ENCODE measurements around the gene NAA10. TPM values are rescaled to one million over a fixed set of nuclear protein-coding genes. Genes with fewer than 3 reads are reported as not detected.

NAA10 gene
- total and polyA plus RNA-seq, 2 donors from 2014 or later: 79.3 to 120 TPM

DNA sequence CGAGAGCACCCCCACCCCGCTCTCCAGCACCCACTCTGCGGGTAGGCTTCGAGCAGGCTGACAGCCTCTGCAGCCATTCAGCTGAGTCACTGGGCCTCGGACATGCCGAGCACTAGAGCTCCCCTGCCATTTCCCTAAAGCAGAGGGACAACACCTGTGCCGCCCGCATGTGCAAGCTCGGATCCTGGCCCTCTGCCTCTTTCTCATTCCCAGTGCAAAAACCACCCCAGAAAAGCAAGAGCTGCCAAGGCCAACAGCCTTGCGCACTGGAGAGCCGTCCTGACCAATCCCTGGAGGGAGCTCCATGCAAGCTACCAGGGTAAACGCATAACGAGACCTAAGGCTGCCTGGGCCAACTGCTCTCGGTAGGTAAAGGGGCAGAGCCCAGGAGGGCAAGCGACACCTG is 31.4 kb upstream of the NAA10 start:
- Histone ChIP-seq H3K36me3 (ENCODE audit: control insufficient read depth in 2 of 3, insufficient read depth in 3 of 3, low read length in 3 of 3) (peaks cover 4 to 13% (median 5%) of the 10 kb centered on the region in 3 donors), H3K4me3 (ENCODE audit: low read length in 3 of 3) (no peak overlapping the region), H3K4me1 (ENCODE audit: control insufficient read depth in 2 of 3, insufficient read depth in 2 of 3, low read depth in 1 of 3, low read length in 3 of 3) (peaks cover 0 to 34% (median 19%) of the 10 kb centered on the region in 3 donors), H3K9ac (ENCODE audit: low read length in 3 of 3) (no peak overlapping the region), H3K9me3 (ENCODE audit: control insufficient read depth in 2 of 3, insufficient read depth in 1 of 3, low read length in 3 of 3) (no peaks in the 10 kb centered on the region), H3K27ac (ENCODE audit: low read depth in 2 of 2, low read length in 2 of 2) (no peak overlapping the region), H3K27me3 (ENCODE audit: control insufficient read depth, insufficient read depth, low read length) (no peaks in the 10 kb centered on the region)
- intact Hi-C loops (cut with DNase I): no loop called here
- peak in 1 of 5 donors; percentile 71 for DNase-seq
- FAIRE-seq: no peak
- TF ChIP-seq, protein P1, sequence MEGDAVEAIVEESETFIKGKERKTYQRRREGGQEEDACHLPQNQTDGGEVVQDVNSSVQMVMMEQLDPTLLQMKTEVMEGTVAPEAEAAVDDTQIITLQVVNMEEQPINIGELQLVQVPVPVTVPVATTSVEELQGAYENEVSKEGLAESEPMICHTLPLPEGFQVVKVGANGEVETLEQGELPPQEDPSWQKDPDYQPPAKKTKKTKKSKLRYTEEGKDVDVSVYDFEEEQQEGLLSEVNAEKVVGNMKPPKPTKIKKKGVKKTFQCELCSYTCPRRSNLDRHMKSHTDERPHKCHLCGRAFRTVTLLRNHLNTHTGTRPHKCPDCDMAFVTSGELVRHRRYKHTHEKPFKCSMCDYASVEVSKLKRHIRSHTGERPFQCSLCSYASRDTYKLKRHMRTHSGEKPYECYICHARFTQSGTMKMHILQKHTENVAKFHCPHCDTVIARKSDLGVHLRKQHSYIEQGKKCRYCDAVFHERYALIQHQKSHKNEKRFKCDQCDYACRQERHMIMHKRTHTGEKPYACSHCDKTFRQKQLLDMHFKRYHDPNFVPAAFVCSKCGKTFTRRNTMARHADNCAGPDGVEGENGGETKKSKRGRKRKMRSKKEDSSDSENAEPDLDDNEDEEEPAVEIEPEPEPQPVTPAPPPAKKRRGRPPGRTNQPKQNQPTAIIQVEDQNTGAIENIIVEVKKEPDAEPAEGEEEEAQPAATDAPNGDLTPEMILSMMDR (IDR thresholded peaks at IDR 0.05; ENCODE audit: borderline replicate concordance, extremely low read depth, insufficient read depth): no peak

DNA sequence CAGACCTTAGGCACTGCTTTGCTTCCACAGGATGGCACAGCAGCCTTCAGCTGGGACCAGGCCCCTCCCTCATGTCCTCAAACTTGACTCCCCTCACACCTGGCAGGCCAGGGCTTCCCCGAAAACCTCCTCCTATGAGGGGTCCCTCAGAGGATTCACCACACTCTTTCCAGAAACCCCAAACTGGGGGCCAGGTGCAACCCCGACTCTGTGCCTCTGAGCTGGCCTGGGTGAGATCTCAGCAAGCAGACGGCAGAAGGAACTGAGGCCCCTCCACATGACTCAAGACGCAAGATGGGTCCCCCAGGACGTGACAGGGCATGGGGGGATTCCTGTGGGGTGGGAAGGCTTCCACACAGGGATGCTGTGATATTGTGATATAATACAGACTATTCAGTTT is 30.6 kb upstream of the NAA10 start:
- Histone ChIP-seq H3K9me3 (ENCODE audit: control insufficient read depth in 2 of 3, insufficient read depth in 1 of 3, low read length in 3 of 3) (no peaks in the 10 kb centered on the region), H3K4me3 (ENCODE audit: low read length in 3 of 3) (no peak overlapping the region), H3K9ac (ENCODE audit: low read length in 3 of 3) (no peak overlapping the region), H3K36me3 (ENCODE audit: control insufficient read depth in 2 of 3, insufficient read depth in 3 of 3, low read length in 3 of 3) (peaks cover 4 to 14% (median 10%) of the 10 kb centered on the region in 3 donors), H3K27me3 (ENCODE audit: control insufficient read depth, insufficient read depth, low read length) (no peaks in the 10 kb centered on the region), H3K27ac (ENCODE audit: low read depth in 2 of 2, low read length in 2 of 2) (no peak overlapping the region), H3K4me1 (ENCODE audit: control insufficient read depth in 2 of 3, insufficient read depth in 2 of 3, low read depth in 1 of 3, low read length in 3 of 3) (peaks cover 0 to 34% (median 19%) of the 10 kb centered on the region in 3 donors)
- DNase-seq (no peak), FAIRE-seq (no peak)
- intact Hi-C loops (cut with DNase I): no loop called here
- TF ChIP-seq, protein P1 (IDR thresholded peaks at IDR 0.05; ENCODE audit: borderline replicate concordance, extremely low read depth, insufficient read depth): no peak

DNA sequence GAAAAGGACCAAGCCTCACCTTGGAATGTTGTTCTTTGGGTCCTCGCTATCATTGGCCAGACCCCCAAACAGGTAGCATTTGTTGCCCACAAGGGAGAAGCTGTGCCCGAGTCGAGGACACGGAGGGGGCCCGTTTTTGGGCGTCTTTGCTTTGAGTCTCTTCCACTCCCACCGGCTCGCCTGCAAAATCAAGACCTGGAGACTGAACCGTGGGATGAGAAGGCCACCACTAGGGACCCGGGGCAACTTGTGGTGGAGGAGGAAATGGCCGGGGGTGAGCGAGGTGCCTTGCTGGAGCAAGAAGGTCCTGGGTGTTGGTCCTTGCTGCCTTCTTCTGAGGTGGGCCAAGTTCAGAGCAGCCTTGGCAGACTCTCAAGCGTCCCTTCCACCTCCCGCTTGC is 29.3 kb upstream of the NAA10 start:
- H3K9ac ChIP-seq (ENCODE audit: low read length in 3 of 3): no peak overlapping the region
- no peaks in the 10 kb centered on the region for H3K27me3 ChIP-seq (ENCODE audit: control insufficient read depth, insufficient read depth, low read length)
- H3K36me3 ChIP-seq (ENCODE audit: control insufficient read depth in 2 of 3, insufficient read depth in 3 of 3, low read length in 3 of 3): peaks cover 4 to 22% (median 11%) of the 10 kb centered on the region in 3 donors
- no peaks in the 10 kb centered on the region for H3K9me3 ChIP-seq (ENCODE audit: control insufficient read depth in 2 of 3, insufficient read depth in 1 of 3, low read length in 3 of 3)
- no peak for DNase-seq
- no peak overlapping the region for H3K27ac ChIP-seq (ENCODE audit: low read depth in 2 of 2, low read length in 2 of 2)
- H3K4me1 ChIP-seq (ENCODE audit: control insufficient read depth in 2 of 3, insufficient read depth in 2 of 3, low read depth in 1 of 3, low read length in 3 of 3): peaks cover 0 to 30% (median 19%) of the 10 kb centered on the region in 3 donors
- no peak for FAIRE-seq
- H3K4me3 ChIP-seq (ENCODE audit: low read length in 3 of 3): no peak overlapping the region
- TF ChIP-seq, protein P1 (IDR thresholded peaks at IDR 0.05; ENCODE audit: borderline replicate concordance, extremely low read depth, insufficient read depth): no peak
- intact Hi-C loops (cut with DNase I): no loop called here

DNA sequence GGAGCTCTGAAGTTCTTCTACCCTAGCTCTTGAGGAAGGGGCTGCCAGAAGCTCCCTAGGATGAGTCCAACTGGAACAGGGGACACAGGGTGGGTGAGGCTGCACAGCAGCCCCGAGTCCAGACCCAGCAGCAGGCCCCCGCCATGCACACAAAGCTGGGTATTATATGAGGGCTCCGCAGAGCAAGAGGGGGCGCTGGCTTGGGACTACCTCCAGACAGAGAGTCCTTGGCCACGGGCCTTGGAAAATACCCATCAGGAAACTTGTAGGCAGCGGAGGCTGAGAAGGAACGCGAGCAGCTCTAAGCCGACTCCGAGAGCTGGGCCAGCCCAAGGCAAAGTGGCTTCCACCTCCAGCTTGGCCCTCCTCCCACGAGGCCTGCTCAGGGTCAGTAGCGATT is 28.7 kb upstream of the NAA10 start:
- Histone ChIP-seq H3K27me3 (ENCODE audit: control insufficient read depth, insufficient read depth, low read length) (no peaks in the 10 kb centered on the region), H3K9ac (ENCODE audit: low read length in 3 of 3) (no peak overlapping the region), H3K4me3 (ENCODE audit: low read length in 3 of 3) (no peak overlapping the region), H3K9me3 (ENCODE audit: control insufficient read depth in 2 of 3, insufficient read depth in 1 of 3, low read length in 3 of 3) (no peaks in the 10 kb centered on the region), H3K27ac (ENCODE audit: low read depth in 2 of 2, low read length in 2 of 2) (no peak overlapping the region), H3K36me3 (ENCODE audit: control insufficient read depth in 2 of 3, insufficient read depth in 3 of 3, low read length in 3 of 3) (peaks cover 4 to 24% (median 14%) of the 10 kb centered on the region in 3 donors), H3K4me1 (ENCODE audit: control insufficient read depth in 2 of 3, insufficient read depth in 2 of 3, low read depth in 1 of 3, low read length in 3 of 3) (peaks cover 0 to 28% (median 15%) of the 10 kb centered on the region in 3 donors)
- intact Hi-C loops (cut with DNase I): no loop called here
- TF ChIP-seq, protein P1 (IDR thresholded peaks at IDR 0.05; ENCODE audit: borderline replicate concordance, extremely low read depth, insufficient read depth): no peak
- FAIRE-seq (no peak), DNase-seq (no peak)

Measured in kidney (tissue), 14 donors.